Bronchial epithelial cell (primary cell): ENCODE measurements around the gene ANO4. TPM values are rescaled to one million over a fixed set of nuclear protein-coding genes. Genes with fewer than 3 reads are reported as not detected.
"Not testable (repeated sequence)": the region's sequence is repeated elsewhere in the genome, so short reads cannot be mapped to it uniquely, and the experiment has no call there.

ENCODE experiments used
- DNase-seq: peaks from one replicate; pipeline ENCODE4 v3.0.0-alpha.2; 2010; ENCODE audit warnings: low read depth
- FAIRE-seq: peaks from 2 replicates; lab custom pipeline; 2011; peaks lifted over from hg19 to GRCh38; lab: Jason Lieb, UNC
- H3K27me3 ChIP-seq: 2 replicates; pipeline ENCODE4 v1.5.1; 2011; ENCODE audit warnings: low read length; ENCODE audit not compliant: control insufficient read depth, insufficient read depth
- H3K36me3 ChIP-seq: 2 replicates; pipeline ENCODE4 v1.5.1; 2011; ENCODE audit warnings: low read length; ENCODE audit not compliant: control insufficient read depth, insufficient read depth
- H3K4me3 ChIP-seq: 2 replicates; pipeline ENCODE4 v1.5.1; 2011; ENCODE audit warnings: mild to moderate bottlenecking, low read depth, low read length, control low read depth
- total RNA-seq: library from RNA; depleted of rRNA; stranded (reverse); fragments of >200 nt; gene quantifications from 2 replicates; pipeline ENCODE4 v1.2.1, GENCODE V29; 2014
- TF ChIP-seq, protein P1 (sequence below): IDR thresholded peaks from 2 replicates; pipeline ENCODE4 v1.5.1; 2011; ENCODE audit warnings: mild to moderate bottlenecking, moderate library complexity, low read length, control low read depth, inconsistent platforms; ENCODE audit not compliant: insufficient read depth, severe bottlenecking

Gene ANO4
- total RNA-seq, 1 donor from 2014 or later = 2.4 TPM

DNA sequence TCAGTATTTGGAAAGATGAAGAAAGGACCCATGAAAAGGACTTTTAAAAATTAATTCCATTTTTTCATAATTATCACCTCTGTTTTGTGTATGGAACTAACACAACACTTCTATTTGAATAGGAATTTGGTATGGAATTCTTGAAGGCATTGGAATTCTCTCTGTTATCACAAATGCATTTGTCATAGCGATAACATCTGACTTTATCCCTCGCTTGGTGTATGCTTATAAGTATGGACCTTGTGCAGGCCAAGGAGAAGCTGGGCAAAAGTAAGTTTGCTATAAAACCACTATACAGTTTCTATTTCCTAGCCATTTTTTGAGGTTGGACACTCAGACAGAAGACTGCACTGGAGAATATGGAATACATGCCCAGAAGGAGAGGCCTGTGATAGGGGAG lies 316.9 kb downstream of the ANO4 start:
- FAIRE-seq = no peak
- H3K4me3 ChIP-seq = no peak overlapping the region
- no peaks in the 10 kb centered on the region for H3K27me3 ChIP-seq
- H3K36me3 ChIP-seq = no peaks in the 10 kb centered on the region
- TF ChIP-seq, protein P1, sequence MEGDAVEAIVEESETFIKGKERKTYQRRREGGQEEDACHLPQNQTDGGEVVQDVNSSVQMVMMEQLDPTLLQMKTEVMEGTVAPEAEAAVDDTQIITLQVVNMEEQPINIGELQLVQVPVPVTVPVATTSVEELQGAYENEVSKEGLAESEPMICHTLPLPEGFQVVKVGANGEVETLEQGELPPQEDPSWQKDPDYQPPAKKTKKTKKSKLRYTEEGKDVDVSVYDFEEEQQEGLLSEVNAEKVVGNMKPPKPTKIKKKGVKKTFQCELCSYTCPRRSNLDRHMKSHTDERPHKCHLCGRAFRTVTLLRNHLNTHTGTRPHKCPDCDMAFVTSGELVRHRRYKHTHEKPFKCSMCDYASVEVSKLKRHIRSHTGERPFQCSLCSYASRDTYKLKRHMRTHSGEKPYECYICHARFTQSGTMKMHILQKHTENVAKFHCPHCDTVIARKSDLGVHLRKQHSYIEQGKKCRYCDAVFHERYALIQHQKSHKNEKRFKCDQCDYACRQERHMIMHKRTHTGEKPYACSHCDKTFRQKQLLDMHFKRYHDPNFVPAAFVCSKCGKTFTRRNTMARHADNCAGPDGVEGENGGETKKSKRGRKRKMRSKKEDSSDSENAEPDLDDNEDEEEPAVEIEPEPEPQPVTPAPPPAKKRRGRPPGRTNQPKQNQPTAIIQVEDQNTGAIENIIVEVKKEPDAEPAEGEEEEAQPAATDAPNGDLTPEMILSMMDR = no peak
- DNase-seq = no peak

DNA sequence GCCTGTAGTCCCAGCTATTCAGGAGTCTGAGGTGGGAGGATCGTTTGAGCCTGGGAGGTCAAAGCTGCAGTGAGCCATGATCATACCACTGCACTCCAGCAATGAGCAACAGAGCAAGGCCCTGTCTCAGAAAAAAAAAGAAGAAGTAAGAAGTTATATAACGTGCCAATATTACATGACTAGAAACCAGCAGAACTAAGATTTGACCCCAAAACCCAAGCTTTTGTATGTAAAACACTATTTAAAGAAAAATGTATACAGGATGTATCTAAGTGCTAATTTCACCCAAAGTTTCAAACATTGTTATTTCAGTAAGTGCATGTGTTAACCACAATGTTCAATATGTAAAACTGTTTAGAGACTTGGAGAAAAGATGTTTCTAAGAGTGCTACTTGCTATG lies 320.8 kb downstream of the ANO4 start:
- no peak for DNase-seq
- H3K4me3 ChIP-seq = no peak overlapping the region
- FAIRE-seq = no peak
- TF ChIP-seq, protein P1 = no peak
- H3K36me3 ChIP-seq = no peaks in the 10 kb centered on the region
- H3K27me3 ChIP-seq = no peaks in the 10 kb centered on the region

DNA sequence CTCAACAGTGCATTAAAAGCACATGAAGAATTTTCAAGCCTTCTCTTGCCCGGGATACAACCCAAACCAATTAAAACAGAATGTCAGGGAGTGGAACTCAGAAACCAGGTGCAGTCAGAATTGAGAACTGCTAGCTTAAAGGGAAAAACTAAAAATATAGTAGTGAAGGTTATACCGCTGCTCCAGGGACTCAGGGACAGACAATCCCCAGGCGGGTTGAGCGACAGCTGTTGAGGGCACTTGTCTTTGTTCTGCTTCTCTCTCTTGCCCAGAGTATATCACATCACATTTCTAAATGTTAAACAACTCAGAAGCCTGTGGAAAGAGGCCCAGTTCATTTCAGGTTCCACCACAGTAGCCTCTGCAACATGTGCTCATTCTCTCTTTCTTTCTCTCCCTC lies 322.3 kb downstream of the ANO4 start:
- FAIRE-seq = no peak
- TF ChIP-seq, protein P1 = no peak
- H3K36me3 ChIP-seq = no peaks in the 10 kb centered on the region
- H3K4me3 ChIP-seq = no peak overlapping the region
- DNase-seq = no peak
- H3K27me3 ChIP-seq = no peaks in the 10 kb centered on the region

DNA sequence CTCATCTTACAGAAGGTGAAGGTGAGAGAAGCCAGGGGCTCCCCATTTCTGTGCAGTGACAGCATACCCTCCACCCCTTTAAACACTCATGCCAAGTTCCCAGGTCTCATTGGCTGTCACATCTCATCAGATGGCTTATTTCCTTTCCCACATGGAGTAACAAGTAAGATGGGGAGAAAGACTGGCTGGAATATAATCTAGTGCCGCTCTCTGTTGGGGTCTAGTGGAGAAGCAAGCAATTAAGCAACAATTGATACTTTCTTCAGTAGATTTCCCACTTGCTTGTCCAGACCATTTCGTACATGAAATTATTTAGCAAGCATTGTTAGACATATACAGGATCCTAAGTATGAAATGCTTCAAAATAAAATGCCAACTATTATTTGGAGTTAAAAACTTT lies 323.3 kb downstream of the ANO4 start:
- Histone ChIP-seq H3K27me3 (no peaks in the 10 kb centered on the region), H3K36me3 (no peaks in the 10 kb centered on the region), H3K4me3 (no peak overlapping the region)
- DNase-seq (no peak), FAIRE-seq (no peak)
- TF ChIP-seq, protein P1 = no peak

DNA sequence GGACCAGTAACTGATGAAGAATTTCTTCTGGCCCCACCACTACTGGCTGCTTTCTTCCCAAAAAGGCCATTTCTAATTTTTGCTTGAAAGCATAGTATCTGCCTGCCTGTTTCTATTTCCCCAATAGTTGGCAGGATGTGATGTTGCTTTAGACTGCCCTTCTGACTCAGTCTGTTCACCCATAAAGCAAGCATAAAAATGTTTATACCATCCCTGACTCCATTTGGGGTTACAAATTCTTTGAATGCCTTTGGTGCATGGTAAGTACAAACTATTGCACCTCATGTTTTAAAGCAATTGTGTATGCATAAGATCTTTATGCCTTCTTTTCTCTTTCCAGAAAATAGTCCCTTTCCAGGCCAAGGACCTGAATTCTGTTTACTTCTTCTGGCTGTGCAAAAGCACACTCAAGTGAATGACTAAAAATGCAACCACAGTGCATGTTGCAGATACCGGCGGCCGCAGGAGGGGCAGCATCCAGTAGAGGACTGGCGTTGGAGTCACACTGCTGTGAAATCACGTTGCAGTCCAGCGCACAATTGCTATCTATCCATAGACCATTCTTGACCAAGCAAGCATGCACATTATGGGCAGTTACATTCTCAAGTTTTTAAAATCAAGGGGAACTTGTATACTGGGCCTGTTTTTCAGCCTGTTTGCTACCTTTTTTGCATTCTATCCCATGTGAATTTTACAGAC lies 333.1 kb downstream of the ANO4 start:
- TF ChIP-seq, protein P1 = no peak
- DNase-seq = no peak

DNA sequence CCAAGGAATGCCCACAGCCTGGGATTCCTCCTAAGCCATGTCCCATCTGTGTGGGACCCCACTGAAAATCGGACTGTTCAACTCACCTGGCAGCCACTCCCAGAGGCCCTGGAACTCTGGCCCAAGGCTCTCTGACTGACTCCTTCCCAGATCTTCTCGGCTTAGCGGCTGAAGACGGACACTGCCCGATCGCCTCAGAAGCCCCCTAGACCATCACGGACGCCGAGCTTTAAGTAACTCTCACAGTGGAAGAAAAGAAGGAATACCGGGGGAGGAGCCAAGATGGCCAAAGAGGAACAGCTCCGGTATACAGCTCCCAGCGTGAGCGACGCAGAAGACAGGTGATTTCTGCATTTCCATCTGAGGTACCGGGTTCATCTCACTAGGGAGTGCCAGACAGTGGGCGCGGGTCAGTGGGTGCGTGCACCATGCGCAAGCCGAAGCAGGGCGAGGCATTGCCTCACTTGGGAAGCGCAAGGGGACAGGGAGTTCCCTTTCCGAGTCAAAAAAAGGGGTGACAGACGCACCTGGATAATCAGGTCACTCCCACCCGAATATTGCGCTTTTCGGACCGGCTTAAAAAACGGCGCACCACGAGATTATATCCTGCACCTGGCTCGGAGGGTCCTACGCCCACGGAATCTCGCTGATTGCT lies 351.3 kb downstream of the ANO4 start:
- not testable (repeated sequence) for DNase-seq, FAIRE-seq, H3K4me3 ChIP-seq, H3K27me3 ChIP-seq, H3K36me3 ChIP-seq

More for the DNA sequence above, 333.1 kb downstream of the ANO4 start:
- Histone ChIP-seq H3K27me3 (no peaks in the 10 kb centered on the region), H3K4me3 (no peak overlapping the region), H3K36me3 (no peaks in the 10 kb centered on the region)
- FAIRE-seq = no peak
